A673 (cell line): ENCODE data around the gene MRPL34.

ENCODE experiments used
- EZH2 ChIP-seq: fragments of 200-600 bp; sonication (generic); IDR thresholded peaks from 2 replicates; pipeline ENCODE4 v1.6.1; 2017; ENCODE audit warnings: borderline replicate concordance, low read depth, mild to moderate bottlenecking, mixed read lengths, antibody characterized with exemption, low read length; ENCODE audit not compliant: poor library complexity, severe bottlenecking
- TF ChIP-seq, protein P1 (sequence below): fragments of 300-800, 200-600 bp; sonication (generic); conservative IDR thresholded peaks from 2 replicates; pipeline ENCODE4 v1.5.1; 2017; ENCODE audit warnings: low read depth, mild to moderate bottlenecking, antibody characterized with exemption, low read length, moderate library complexity, mixed read lengths

DNA sequence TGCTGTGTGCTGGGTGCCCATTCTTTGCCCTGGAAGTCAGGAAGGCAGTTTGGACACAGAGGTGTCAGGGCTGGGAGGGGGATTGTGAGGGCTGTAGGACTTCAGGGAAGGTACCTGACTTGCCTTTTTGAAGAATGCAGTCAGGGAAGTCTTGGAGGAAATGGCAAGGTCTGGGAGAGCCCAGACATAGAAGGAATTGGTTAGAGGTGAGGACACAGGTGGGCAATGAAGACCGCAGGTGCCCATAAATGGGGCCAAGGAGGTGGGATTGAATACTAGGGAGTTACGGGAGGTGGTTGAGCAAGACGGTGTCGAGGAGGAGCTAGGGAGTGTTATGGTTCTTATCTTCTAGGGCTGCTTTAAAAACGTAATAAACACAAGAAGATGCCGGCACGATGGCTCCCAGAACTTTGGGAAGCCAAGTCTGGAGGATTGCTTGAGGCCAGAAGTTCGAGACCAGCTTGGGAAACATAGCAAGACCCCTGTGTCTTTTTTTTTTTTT is 2.3 kb downstream of the MRPL34 start:
- TF ChIP-seq, protein P1, sequence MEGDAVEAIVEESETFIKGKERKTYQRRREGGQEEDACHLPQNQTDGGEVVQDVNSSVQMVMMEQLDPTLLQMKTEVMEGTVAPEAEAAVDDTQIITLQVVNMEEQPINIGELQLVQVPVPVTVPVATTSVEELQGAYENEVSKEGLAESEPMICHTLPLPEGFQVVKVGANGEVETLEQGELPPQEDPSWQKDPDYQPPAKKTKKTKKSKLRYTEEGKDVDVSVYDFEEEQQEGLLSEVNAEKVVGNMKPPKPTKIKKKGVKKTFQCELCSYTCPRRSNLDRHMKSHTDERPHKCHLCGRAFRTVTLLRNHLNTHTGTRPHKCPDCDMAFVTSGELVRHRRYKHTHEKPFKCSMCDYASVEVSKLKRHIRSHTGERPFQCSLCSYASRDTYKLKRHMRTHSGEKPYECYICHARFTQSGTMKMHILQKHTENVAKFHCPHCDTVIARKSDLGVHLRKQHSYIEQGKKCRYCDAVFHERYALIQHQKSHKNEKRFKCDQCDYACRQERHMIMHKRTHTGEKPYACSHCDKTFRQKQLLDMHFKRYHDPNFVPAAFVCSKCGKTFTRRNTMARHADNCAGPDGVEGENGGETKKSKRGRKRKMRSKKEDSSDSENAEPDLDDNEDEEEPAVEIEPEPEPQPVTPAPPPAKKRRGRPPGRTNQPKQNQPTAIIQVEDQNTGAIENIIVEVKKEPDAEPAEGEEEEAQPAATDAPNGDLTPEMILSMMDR = no peak
- no peak for TF ChIP-seq EZH2
